K562 (cell line): ENCODE data around the gene CCM2. TPM values are rescaled to one million over a fixed set of nuclear protein-coding genes. Genes with fewer than 3 reads are reported as not detected.

Experiments
- ATAC-seq: fragments of 200-7000 bp; cut with Tn5 transposase; 3 replicates; pipeline ENCODE4 v1.9.1; 2020; ENCODE audit warnings: moderate library complexity
- BruUV-seq: library from RNA; stranded (reverse); fragments of 400-500 nt; replicated peaks from 2 replicates; lab custom pipeline; 2021; lab: Mats Ljungman, UMichigan
- CTCF ChIA-PET: fragments of 300-600 bp; formaldehyde crosslinking; extraction: SDS; loops from one replicate; lab custom pipeline; 2021; ENCODE audit warnings: low intra/inter-chr PET ratio; lab: Yijun Ruan, JAX
- POLR2A ChIA-PET: fragments of 300-600, 350-650 bp; sonication (Branson Sonifier 250); formaldehyde crosslinking; extraction: SDS; loops from one replicate; lab custom pipeline; 2021; ENCODE audit warnings: antibody characterized with exemption, inconsistent platforms; lab: Yijun Ruan, JAX
- DNase-seq, 4 experiments: peaks; one replicate each; pipeline versions ENCODE4 v3.0.0 to v3.0.0-alpha.2; 2011 to 2018; ENCODE audit warnings: low spot score in 3 of 4, mixed read lengths in 3 of 4; ENCODE audit errors: extremely low read depth in 1 of 4
- FAIRE-seq: peaks from 2 replicates; lab custom pipeline; 2011; peaks lifted over from hg19 to GRCh38; lab: Jason Lieb, UNC
- H2AFZ ChIP-seq: 2 replicates; pipeline ENCODE4 v1.6.0; 2011; ENCODE audit warnings: low read depth, low read length, control low read depth, inconsistent platforms
- H3K27ac ChIP-seq: fragments of 200-600 bp; 3 replicates; pipeline ENCODE4 v1.8.0; 2011; ENCODE audit warnings: low read depth, mild to moderate bottlenecking, control low read depth, inconsistent platforms, low read length, moderate library complexity, mixed read lengths; ENCODE audit errors: extremely low read depth
- H3K27me3 ChIP-seq, 2 experiments: fragments of 300-600 bp in 1 of 2; 2 replicates in 1 of 2; 3 replicates in 1 of 2; pipeline versions ENCODE4 v1.6.0 to v1.8.0; 2011; ENCODE audit warnings: inconsistent platforms in 2 of 2, low read length in 2 of 2, mild to moderate bottlenecking in 1 of 2, mixed read lengths in 1 of 2, moderate library complexity in 1 of 2; ENCODE audit not compliant: control insufficient read depth in 2 of 2, insufficient read depth in 2 of 2
- H3K36me3 ChIP-seq: fragments of 300-600 bp; 3 replicates; pipeline ENCODE4 v1.8.0; 2011; ENCODE audit warnings: mild to moderate bottlenecking, low read length, inconsistent platforms; ENCODE audit not compliant: control insufficient read depth, insufficient read depth
- H3K4me1 ChIP-seq, 2 experiments: fragments of 200-600 bp in 1 of 2; replicated peaks in 1 of 2; 2 replicates in 1 of 2; 3 replicates in 1 of 2; pipeline versions ENCODE4 v1.5.1 to v1.8.0; 2011; ENCODE audit warnings: inconsistent platforms in 2 of 2, low read length in 2 of 2, mild to moderate bottlenecking in 1 of 2, mixed read lengths in 1 of 2, moderate library complexity in 1 of 2; ENCODE audit not compliant: control insufficient read depth in 2 of 2, insufficient read depth in 2 of 2
- H3K4me2 ChIP-seq: 2 replicates; pipeline ENCODE4 v1.6.1; 2011; ENCODE audit warnings: low read length, control low read depth, inconsistent platforms, mixed read lengths; ENCODE audit not compliant: insufficient read depth
- H3K4me3 ChIP-seq: fragments of 200-600 bp; sonication (generic), shearing (Covaris generic); 2 replicates; pipeline ENCODE4 v1.5.1; 2016; ENCODE audit warnings: control low read depth, inconsistent platforms
- H3K79me2 ChIP-seq: fragments of 200-600 bp; 3 replicates; pipeline ENCODE4 v1.8.0; 2011; ENCODE audit warnings: low read length, inconsistent platforms; ENCODE audit not compliant: control insufficient read depth, insufficient read depth
- H3K9ac ChIP-seq, 2 experiments: 2 replicates each; pipeline versions ENCODE4 v1.6.0 to v1.6.1; 2011; ENCODE audit warnings: low read depth in 2 of 2, low read length in 2 of 2, control low read depth in 1 of 2, inconsistent platforms in 1 of 2, mild to moderate bottlenecking in 1 of 2, mixed read lengths in 1 of 2; ENCODE audit not compliant: insufficient read depth in 1 of 2
- H3K9me1 ChIP-seq: one replicate; pipeline ENCODE4 v1.6.0; 2011; ENCODE audit warnings: inconsistent platforms, mild to moderate bottlenecking, low read length, moderate library complexity; ENCODE audit not compliant: control insufficient read depth, insufficient read depth
- H3K9me3 ChIP-seq: replicated peaks from 2 replicates; pipeline ENCODE4 v1.5.1; 2011; ENCODE audit warnings: low read depth, low read length, inconsistent platforms; ENCODE audit not compliant: control insufficient read depth, insufficient read depth
- H4K20me1 ChIP-seq: replicated peaks from 2 replicates; pipeline ENCODE4 v1.6.1; 2011; ENCODE audit warnings: low read length, inconsistent platforms, mixed read lengths; ENCODE audit not compliant: control insufficient read depth, insufficient read depth
- HDGF ChIP-seq: fragments of 450-650 bp; IDR thresholded peaks from 2 replicates; pipeline ENCODE4 v1.6.1; 2016
- PBX2 ChIP-seq, 2 experiments: IDR thresholded peaks in 1 of 2; conservative IDR thresholded peaks in 1 of 2; 2 replicates each; pipeline ENCODE4 v1.6.1; 2016; ENCODE audit warnings: low read depth in 2 of 2, mild to moderate bottlenecking in 1 of 2, missing compliant biosample characterization in 1 of 2, missing genetic modification characterization in 1 of 2, moderate library complexity in 1 of 2
- POLR2AphosphoS5 ChIP-seq: IDR thresholded peaks from 2 replicates; pipeline ENCODE4 v1.6.1; 2011; ENCODE audit warnings: mild to moderate bottlenecking, low read depth, low read length, moderate library complexity; ENCODE audit not compliant: control insufficient read depth, insufficient read depth
- POLR2G ChIP-seq: fragments of 200-400 bp; formaldehyde crosslinking; IDR thresholded peaks from 2 replicates; pipeline ENCODE4 v1.6.1; 2017; ENCODE audit warnings: low read depth, mild to moderate bottlenecking, antibody characterized with exemption, low read length, moderate library complexity
- POLR3A ChIP-seq: IDR thresholded peaks from 2 replicates; pipeline ENCODE4 v1.6.1; 2011; ENCODE audit warnings: borderline replicate concordance, mild to moderate bottlenecking, moderate library complexity; ENCODE audit not compliant: insufficient read length, insufficient read depth; ENCODE audit errors: extremely low read depth
- RBFOX2 ChIP-seq: fragments of 200-400 bp; formaldehyde crosslinking; IDR thresholded peaks from 2 replicates; pipeline ENCODE4 v1.6.1; 2017; ENCODE audit warnings: low read depth, mild to moderate bottlenecking, low read length, moderate library complexity
- SP2 ChIP-seq: IDR thresholded peaks from 2 replicates; pipeline ENCODE4 v1.6.1; 2011; ENCODE audit warnings: mild to moderate bottlenecking, low read depth, low read length, moderate library complexity; ENCODE audit not compliant: poor library complexity, severe bottlenecking; ENCODE audit errors: extremely low read depth
- TGIF2 ChIP-seq: sonication (generic); formaldehyde crosslinking; IDR thresholded peaks from 2 replicates; pipeline ENCODE4 v1.8.1; 2022; ENCODE audit warnings: mild to moderate bottlenecking, missing genetic modification reagents, moderate library complexity
- WGBS: fragments of 100-300 bp; shearing (Covaris generic); methylation state at CpG from one replicate; pipeline ENCODE4 v1.1.6; 2016; ENCODE audit warnings: low coverage, mixed read lengths; ENCODE audit not compliant: insufficient coverage; ENCODE audit errors: missing lambda C conversion rate; 5-methylcytosine and 5-hydroxymethylcytosine counted together
- in situ Hi-C: fragments of 300-500 bp; cut with MboI; formaldehyde crosslinking; loops from 4 replicates; pipeline ENCODE4 v1.15.0; 2018; ENCODE audit warnings: inconsistent platforms, mixed read lengths
- intact Hi-C: fragments of 100-400 bp; cut with micrococcal nuclease; formaldehyde crosslinking; loops from 2 replicates; pipeline ENCODE4 v1.14.2; 2022
- polyA plus RNA-seq, 8 experiments: library from polyadenylated mRNA; depleted of rRNA in 4 of 8; stranded (reverse) in 5 of 8; unstranded in 3 of 8; fragments of >200 nt; fragmentation: Nextera tagmentation in 2 of 8; fragmentation: Illumina TruSeq in 1 of 8; extraction: Ambion mirVana in 2 of 8; extraction: Trizol in 1 of 8; gene quantifications; 2 replicates each; pipeline versions ENCODE4 v1.2.1 to v1.2.3, GENCODE V29; 2011 to 2014; ENCODE audit warnings: inconsistent platforms in 1 of 8, missing spikeins in 1 of 8
- total RNA-seq, 7 experiments: library from RNA; depleted of rRNA in 6 of 7; stranded (reverse); fragments of >200 nt in 6 of 7; fragmentation: Illumina TruSeq in 2 of 7; extraction: Trizol in 2 of 7; gene quantifications; 2 replicates each; pipeline versions ENCODE4 v1.2.1 to v1.2.3, GENCODE V29; 2011 to 2021; ENCODE audit warnings: low replicate concordance in 1 of 7
- TF ChIP-seq, protein P1 (sequence below): fragments of 450-650 bp; conservative IDR thresholded peaks from 2 replicates; pipeline ENCODE4 v1.6.1; 2016; ENCODE audit warnings: missing genetic modification characterization, low read depth, mild to moderate bottlenecking, control low read depth, missing compliant biosample characterization

CCM2 gene
- total and polyA plus RNA-seq, 9 of the 15 experiments (the other 6 are each of a cell fraction or from before 2014, with no cell fraction given) = 0.41 to 38.6 (median 25.9) TPM

DNA sequence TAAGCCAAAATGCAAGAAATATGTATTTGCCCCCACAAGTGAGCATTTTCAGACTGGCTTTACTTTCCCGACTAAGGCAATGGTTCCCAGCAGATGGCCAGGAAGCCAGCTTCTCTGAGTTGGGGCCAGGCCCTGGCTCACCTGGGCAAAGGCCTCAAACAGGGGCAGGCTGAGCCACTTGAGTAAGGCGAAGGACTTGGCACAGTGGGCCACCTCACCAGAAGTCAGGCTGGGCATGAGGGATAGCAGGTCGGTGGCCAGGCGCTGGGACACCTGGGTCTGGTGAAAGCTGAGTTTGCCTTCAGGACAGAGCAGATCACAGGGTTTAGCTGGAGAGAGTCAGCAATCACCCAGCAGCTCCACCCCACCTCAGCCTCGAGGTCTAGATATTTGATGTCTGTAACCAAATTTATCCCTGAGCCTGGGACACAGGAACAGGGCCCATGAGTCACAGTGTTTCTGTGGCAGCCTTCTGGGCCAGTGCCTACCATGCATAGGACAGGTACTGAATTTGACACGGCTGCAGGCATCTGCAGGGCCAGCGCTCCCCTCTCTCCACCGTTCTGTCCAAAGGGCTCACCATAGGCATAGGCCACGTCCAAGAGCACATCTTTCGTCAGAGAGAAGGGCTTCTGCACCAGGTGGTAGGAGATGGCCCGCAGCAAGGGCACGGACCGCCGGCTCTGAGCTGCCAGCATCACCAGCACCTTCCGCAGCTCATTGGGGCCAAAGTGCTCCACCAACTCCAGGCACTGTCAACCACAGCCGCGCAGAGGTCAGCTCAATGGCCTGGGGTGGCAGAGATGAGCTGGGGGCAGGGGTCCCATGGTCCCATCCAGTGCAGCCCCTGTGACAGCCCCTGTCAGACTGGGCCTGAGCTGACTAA lies 104.2 kb downstream of the CCM2 start (continued):
- no peak for TF ChIP-seq SP2
- no peak for TF ChIP-seq HDGF
- TF ChIP-seq POLR3A = no peak
- peak; percentile 79 for TF ChIP-seq RBFOX2

- Histone ChIP-seq H2AFZ (no peak overlapping the region), H3K4me1 (peaks cover 17 to 32% of the 10 kb centered on the region in 2 experiments; a peak in 4 of 5 replicates), H4K20me1 (peaks cover 51% of the 10 kb centered on the region), H3K79me2 (peaks cover 62% of the 10 kb centered on the region), H3K36me3 (peaks cover 98% of the 10 kb centered on the region), H3K4me3 (no peak overlapping the region), H3K9ac (peak overlapping the region in 1 of 2 experiments; percentile 48; a peak in 2 of 4 replicates), H3K4me2 (no peak overlapping the region), H3K27me3 (no peaks in the 10 kb centered on the region), H3K9me3 (no peaks in the 10 kb centered on the region), H3K9me1 (no peaks in the 10 kb centered on the region), H3K27ac (no peak overlapping the region)
- in situ Hi-C loops = no loop called here
- no peak for DNase-seq
- intact Hi-C loops = no loop called here
- FAIRE-seq = no peak
- POLR2A ChIA-PET = interaction anchor here (0.6 to 4.2 kb wide), 10 partner anchors 9 to 145 kb away, joined by 3 to 19 read pairs (median 3); no protein-coding TSS in a partner anchor
- no peak for ATAC-seq
- CTCF ChIA-PET = no interaction called here
- no TSS peak for BruUV-seq
- WGBS = 93% methylated on average over 12 of the region's 12 CpGs
- TF ChIP-seq, protein P1, sequence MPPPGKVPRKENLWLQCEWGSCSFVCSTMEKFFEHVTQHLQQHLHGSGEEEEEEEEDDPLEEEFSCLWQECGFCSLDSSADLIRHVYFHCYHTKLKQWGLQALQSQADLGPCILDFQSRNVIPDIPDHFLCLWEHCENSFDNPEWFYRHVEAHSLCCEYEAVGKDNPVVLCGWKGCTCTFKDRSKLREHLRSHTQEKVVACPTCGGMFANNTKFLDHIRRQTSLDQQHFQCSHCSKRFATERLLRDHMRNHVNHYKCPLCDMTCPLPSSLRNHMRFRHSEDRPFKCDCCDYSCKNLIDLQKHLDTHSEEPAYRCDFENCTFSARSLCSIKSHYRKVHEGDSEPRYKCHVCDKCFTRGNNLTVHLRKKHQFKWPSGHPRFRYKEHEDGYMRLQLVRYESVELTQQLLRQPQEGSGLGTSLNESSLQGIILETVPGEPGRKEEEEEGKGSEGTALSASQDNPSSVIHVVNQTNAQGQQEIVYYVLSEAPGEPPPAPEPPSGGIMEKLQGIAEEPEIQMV (tag) = no peak
- TF ChIP-seq TGIF2 (CRISPR knock-in tag) = no peak
- peak; percentile 58 for TF ChIP-seq POLR2G
- peak; percentile 67 for TF ChIP-seq RBFOX2
- TF ChIP-seq PBX2 (CRISPR knock-in tag; IDR thresholded peaks at IDR 0.05; ENCODE audit: low read depth) = no peak
- no peak for TF ChIP-seq PBX2 (tag; conservative IDR thresholded peaks at IDR 0.05; ENCODE audit: low read depth)
- TF ChIP-seq POLR2AphosphoS5 = peak; percentile 10; the same call in 1 of the 2 replicates
Measured at GRCh38 chr7:45104844-45105587, 105.0 kb downstream of the CCM2 start.
